Measurements from ENCODE around the gene MLPH.

Gene MLPH

DNA sequence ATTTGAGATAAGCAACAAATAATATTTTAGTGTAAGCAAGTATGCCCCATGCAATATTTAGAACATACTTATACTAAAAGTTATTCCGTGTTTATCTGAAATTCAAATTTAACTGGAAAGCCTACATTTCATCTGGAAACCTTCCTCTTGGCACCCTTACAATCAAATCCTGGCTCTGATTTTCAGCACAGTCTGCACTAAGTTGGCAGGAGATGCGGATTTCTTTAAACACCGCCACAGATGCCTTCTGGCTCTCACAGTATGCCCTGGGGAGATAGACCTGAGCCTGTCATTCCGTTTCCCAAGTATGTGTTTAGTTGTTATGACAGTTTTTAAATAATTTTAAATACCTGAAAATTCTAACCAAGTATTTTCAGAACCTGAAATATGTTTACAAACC, 7.3 kb upstream of the MLPH start:
- DNase-seq (ENCODE audit: low read depth in 2 of 2) = no peak

DNA sequence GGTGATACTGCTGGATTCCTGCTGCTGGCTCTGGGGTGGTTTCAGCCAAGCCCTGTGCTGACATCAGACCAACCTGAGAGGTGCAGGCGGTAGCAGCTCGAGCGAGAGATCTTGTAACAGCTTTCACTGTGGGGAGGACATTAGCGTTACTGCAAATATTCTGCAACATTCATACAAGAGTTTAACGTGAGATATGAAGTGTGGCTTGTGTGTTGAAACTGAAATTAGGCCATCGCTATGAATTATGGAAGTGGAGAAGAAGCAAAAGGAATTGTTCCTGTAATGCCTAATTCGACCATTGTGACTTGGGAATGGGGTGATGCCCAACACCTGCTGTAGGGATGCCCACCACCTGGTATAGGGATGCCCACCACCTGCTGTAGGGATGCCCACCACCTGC, 6.5 kb upstream of the MLPH start:
- no peak for DNase-seq (ENCODE audit: low read depth in 2 of 2)

DNA sequence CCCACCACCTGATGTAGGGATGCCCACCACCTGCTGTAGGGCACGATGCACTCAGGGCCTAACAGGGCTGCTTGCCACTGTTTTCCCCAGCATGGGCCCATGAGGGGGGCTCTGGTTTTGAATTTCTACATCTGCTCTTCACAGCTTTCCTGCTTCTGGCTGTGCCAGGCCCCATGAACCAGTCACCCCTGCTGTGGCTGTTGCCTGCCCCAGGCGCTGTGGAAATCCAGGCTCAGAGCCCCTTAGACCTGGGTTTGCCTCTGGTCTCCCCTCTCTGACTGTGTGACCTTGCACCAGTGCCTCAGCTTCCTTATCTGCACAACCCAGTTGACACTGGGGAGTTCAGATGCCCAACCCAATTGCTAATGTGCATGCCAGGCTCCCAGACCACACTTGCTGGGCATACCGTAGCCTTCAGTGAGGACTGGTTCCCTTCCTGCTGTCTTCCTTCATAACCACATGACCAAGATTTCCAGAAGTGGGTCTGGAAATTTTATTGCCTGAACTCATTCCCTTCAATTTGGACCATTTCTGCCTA, 6.0 kb upstream of the MLPH start:
- DNase-seq (ENCODE audit: low read depth in 2 of 2) = no peak

DNA sequence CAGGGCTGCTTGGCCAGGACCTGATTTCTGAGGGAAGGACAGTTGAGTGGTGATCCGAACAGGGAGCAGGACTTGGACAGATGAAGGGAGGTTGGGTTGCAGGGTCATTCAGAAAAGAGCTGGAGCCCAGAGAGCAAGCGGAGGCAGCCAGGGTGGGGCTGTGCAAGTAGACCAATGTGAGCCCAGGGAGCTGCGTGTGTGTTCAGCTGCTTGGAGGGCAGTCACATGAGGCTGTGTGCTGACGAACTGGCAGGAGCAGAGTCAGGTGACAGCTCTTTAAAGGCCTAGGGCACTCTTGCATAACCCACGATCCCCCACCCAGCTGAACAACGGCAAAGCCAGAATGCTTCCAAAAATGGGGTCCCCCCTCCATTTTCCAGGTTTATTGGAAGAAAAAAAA, 4.6 kb upstream of the MLPH start:
- DNase-seq (ENCODE audit: low read depth in 2 of 2) = no peak

DNA sequence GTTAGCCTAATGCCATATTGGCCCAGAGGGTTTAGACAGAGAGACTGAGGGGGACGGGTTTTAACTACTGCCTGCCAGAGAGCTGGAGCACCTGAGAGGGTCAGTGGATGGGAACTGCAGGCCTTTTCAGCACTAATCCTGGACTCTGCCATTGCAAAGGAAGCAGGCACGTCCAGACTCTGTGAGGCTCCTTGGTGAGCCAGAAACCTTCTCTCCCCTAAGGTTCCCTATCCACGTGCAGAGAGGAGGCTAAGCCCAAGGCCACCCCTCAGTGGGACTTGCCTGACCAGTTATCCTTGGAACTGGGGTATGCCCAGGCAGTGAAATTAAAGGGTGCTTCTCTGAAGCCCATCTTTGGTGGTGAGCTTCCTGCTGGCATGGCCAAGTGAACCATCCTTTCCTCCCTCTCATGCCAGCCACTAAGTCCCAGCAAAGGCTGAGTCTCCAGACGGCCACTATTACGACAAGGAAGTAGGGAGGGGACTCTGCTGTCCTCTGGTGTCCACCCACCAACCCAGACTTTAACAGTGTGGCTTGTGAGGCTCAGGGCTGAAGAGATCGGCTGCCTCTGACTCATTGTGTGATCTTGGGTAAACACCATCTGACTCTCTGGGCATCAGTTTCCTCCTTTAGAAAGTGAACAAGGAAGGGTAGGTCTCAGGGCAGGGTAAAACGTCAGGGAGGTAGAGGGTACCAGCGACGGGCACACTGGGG, 3.9 kb upstream of the MLPH start:
- DNase-seq (ENCODE audit: low read depth in 2 of 2) = no peak

DNA sequence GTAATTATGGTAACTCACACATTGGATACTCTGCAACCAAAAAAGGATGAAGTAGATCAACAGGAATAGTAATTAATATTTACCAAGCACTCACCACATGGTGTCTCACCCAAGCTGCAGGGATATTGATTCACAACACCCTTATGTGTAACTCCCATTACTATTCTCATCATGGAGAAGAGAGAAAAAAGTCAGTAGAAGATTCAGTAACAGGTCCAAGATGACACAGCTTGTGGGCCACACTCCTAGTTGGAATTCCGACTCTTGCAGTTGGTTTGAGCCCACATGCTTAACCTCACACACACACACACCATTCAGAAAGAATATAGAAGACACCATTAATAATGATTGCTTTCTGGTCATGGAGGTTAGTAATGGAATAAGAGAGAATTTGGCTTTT, 1.7 kb upstream of the MLPH start:
- no peak for DNase-seq (ENCODE audit: low read depth in 2 of 2)

DNA sequence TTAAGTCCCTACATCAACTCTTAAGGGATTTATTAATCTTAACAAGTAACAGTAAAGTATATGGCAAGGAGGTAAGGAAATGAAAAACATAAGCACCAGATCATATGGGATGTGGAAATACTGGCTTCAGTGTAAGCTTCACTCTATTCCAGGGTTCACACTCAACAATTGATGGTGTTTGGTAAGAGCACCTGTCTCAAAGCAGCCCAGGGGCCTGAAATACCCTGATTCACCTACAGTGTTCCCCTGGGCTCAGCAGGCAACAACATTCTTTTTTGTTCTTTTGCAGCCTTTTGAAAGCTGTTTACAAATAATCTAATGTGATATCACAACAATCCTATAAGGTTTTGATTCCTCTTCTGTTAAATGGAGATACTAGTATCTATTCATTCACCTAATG, 1.2 kb upstream of the MLPH start:
- DNase-seq (ENCODE audit: low read depth in 2 of 2) = no peak

DNA sequence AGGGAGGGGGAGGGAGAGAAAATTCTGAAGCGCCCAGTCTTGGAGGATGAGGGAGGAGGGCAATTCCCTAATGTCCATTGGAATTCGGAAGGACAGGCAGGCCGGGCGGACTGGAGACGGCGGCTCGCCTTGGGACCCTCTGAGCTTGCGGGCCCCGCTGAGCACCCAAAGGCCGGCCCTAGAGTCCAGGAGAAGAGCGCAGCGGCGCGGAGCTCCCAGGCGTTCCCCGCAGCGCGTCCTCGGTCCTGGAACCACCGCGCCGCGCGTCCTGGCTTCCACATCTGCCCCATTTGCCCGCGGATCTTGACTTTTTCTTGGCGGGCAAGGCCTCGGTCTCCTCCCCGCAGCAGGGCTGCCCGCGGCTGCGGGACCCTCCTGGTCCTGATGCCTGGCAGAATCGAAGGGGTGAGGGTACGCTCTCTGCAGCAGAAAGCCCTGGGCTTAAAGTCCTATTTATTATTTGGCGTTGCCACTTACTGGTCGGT, 675 bp upstream of the MLPH start:
- no peak for DNase-seq (ENCODE audit: low read depth in 2 of 2)

DNA sequence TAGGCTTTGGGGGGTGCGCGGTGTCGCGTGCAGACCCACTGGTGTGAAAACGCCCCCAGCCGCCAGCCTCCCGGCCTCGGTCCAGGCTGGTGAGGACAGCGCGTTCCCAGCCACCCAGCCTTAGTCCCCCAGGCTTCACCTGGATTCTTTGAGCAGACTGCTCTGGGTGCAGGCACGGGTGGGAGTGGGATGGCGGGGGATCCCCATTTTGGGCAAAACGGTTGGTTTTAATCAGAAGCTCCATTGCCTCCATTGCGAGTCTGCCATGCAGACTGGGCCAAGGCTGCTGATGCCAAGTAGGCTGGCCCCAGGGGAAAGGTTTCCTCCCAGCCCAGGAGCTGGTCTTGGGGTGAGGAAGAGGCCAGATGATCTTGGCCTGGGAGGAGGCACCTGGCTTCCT, 445 bp downstream of the MLPH start:
- DNase-seq (ENCODE audit: low read depth in 2 of 2) = no peak

DNA sequence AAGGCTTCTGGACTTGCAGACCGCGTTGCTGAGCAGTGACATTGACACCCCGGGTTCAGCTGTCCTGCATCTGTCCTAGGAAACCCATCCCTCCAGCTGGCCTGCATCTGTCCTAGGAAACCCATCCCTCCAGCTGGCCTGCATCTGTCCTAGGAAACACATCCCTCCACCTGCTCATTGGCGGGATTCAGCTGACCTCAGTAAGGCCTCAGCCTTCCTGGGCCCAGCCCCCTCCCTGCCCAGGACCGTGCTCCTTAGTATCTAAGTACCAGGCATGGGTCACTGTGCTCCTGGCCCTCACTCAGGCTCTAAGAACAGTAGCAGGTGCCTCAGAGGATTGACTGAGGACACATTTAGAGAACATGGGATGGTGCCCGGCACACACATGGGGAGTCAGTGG, 1.2 kb downstream of the MLPH start:
- no peak for DNase-seq (ENCODE audit: low read depth in 2 of 2)

DNA sequence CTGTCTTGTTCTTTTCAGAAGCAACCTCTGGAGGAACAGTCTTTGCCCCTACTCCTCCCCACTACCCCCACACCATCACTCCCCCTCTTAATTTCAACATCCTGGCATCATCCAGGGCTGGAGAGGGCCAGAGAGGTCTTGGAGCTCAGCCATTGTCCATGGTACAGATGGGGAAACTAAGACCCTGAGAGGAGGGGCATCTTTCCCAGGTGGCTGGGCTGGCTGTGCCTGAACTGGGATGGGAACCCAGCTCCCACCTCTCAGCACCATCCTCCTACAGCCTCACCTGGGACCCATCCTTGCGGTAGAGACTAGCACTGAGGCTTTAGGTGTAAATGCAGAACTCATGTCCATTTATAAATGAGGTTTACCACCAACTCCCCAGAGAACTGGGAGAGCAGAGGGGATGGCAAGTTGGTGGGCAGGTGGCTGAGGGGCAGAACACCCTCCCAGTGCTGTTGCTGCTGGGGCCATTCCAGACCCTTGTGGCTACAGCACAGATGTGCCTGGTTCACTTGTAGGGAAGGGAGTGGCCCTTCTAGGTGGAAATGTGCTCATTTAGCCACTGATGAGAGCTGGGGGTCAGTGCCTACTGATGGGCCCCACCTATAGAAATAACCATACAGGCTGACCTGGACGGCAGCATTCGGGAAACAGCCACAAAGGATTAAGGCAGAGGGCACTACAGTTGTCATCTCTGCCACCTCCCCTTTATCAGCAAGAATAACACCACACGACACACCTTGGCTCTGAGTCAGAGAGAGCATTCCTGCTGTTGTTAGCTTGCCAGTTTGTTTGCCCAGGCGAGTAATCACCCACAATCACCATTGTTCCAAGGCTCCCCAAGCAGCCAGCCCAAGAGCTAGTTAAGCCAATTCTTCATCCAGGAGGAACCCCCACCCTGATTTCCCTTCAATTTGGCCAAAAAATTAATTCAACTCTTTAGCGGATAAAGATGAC, 2.1 kb downstream of the MLPH start:
- DNase-seq (ENCODE audit: low read depth in 2 of 2) = no peak

DNA sequence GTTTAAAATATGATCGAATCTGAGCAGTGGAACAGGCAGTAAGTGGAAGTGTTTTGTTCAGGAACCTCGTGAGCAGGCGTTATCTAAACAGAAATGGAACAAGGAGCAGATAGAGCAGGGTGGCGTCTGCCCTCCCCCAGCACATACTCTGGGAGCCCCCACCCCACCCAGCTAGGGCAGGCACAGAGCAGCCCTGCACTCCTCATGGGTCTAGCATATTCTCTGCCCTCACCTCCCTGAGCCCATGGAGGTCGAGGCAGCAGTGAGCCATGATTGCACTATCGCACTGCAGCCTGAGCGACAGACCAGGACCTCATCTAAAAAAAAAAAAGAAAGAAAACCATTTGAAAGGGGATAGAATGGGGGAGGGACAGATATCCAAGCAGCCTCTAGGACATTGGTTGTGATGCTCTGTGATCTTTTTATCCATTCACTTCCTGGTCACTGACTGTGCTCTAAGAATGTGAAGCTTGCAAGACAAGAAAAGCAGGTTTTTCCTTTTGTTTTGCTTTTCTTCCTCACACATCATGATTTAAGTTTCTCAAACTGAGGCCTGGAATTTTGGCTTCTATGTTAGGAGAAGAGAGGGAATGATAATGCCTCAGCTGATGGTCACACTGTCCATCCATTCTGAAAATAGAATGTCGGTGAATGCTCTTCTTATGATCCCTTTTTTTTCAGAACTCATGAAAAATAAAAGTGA, 3.1 kb downstream of the MLPH start:
- no peak for DNase-seq (ENCODE audit: low read depth in 2 of 2)

DNA sequence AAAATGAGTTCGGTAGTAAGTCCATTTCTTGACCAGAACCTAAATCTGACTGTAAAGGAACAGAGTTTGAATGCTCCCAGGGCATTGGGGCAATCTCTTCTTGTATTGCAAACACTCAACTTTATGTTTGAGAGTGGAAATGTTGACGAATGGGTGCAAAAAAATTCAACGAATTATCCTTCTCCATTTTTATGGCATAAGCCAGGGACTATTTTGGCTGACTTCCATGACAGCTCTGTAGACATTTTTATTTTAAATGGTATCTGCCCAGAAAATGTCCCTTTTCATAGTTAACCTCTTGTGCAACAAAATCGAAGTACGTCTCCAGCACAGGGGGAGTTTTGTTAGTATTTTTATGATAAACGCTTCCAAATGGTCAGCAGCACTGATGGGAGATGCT, 3.7 kb downstream of the MLPH start:
- DNase-seq (ENCODE audit: low read depth in 2 of 2) = no peak

DNA sequence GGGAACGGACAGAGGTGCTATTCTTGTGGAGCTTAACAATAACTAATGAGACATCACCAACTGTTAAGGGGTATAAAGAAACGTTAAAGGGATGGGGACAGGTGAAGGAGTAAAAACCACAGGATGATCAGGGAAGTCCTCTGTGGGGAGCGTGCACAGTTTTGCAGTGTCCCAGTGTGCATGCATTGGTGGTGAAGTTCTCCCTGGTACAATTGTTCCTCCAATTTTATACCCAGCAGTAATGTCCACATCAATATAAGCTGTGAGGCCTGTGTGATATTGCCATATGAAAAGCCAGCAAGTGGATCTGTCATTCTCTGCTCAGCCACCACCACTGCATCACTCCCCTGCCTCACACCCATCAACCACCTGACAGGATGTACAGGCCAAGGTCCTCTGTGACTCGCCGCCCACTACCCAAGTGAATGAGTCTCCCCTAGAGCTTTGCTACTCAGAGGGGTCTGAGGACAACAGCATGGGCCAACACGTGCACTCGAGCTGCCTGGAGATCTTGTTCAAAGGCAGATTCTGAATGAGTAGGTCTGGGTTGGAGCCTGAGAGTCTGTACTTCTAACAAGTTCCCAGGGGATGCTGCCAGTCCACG, 4.6 kb downstream of the MLPH start:
- no peak for DNase-seq (ENCODE audit: low read depth in 2 of 2)

DNA sequence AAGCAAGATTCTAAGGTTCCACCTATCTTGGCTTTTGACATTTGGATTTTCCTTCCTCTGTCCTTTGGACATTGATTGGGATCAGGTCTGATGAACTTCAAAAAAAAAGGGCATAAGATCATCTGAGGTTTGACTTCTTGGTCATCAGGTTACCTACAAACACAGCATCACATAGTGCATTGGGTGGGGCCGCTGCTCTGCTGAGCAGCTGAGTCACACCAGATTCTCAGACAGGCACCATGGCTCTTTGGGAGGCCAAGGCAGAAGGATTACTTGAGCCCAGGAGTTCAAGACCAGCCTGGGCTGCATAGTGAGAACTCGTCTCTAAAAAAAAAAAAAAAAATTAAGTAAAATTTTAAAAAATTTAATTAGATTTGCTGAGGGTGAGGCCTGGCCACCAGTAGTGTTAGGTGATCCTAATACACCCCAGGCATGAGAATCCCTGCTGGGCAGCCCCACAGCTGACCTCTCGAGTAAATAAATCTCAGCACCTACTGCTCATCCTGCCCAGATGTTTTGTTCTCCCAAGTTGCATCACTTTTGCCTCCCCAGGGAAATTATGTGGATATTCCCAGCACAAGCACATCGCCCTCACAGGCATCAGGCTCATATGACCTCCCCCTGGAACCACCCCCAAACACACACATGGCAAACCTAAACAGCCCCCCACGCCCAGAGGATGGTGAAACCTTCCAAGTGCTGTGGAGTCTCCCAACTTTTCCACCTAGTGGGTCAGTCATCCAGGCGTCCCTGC, 5.3 kb downstream of the MLPH start:
- no peak for DNase-seq (ENCODE audit: low read depth in 2 of 2)

DNA sequence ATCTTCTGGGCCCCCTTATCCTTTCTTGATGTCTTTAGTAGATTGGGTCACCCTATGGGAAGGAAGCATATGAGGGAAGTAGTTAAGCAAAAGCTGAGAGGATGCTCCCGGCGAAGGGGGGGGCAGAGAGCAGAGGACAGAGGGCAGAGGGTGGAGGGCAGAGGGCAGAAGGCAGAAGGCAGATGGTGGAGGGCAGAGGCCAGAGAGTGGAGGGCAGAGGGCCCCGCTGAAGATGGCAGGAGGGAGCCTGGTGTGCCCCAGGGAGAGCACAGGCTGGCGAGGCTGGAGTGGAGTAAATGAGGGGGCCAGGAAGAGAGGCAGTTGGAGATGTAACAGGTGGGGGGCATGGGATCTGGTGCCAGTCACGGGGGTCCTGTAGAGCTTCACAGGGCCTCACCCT, 7.0 kb downstream of the MLPH start:
- DNase-seq (ENCODE audit: low read depth in 2 of 2) = no peak

DNA sequence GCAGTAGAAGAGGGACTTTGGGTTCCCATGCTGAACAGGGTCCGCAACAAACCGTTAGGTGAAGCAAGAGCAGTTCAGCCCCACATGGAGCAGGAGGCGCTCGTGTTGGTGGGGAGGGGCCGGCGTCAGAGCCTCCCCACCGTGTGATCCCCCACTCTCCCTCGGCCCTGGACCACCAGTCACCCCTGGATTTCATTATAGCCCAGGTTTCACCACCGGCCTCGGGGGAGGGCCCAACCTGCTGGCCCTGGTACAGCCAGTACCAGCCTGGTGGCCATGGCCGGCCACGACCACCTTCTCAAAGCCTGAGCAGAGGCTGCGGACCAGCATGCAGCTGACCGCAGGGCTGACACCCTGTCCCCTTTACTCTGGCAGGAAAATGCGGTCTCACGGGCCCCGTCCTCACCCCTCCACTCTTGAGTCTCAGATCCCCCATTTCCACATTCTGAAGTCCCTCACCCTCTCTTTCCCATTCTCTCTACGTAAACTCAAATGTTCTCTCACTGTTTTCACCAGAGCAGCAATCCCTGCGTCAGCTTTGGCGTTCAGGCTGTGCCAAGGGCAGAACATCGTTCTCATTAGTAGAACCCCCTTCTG, 8.6 kb downstream of the MLPH start:
- no peak for DNase-seq (ENCODE audit: low read depth in 2 of 2)

DNA sequence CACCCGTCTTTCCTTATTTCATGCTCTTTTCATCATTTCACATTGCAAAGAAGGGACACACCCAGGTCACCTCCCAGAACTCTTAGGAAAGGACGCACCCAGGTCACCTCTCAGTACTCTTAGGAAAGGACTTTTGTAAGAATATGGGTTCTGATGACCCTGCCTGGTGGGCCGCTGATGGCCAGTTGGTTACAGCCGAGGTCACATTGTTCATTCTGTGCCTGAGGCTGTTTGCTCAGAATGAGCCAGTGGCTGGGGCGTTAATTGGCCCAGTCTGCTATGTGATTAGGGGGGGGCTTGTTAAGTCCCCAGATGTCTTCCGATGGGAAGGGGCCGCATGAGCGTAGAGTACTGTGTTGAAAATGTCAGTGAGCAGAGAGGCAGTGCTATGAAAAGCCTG, 9.4 kb downstream of the MLPH start:
- no peak for DNase-seq (ENCODE audit: low read depth in 2 of 2)

DNA sequence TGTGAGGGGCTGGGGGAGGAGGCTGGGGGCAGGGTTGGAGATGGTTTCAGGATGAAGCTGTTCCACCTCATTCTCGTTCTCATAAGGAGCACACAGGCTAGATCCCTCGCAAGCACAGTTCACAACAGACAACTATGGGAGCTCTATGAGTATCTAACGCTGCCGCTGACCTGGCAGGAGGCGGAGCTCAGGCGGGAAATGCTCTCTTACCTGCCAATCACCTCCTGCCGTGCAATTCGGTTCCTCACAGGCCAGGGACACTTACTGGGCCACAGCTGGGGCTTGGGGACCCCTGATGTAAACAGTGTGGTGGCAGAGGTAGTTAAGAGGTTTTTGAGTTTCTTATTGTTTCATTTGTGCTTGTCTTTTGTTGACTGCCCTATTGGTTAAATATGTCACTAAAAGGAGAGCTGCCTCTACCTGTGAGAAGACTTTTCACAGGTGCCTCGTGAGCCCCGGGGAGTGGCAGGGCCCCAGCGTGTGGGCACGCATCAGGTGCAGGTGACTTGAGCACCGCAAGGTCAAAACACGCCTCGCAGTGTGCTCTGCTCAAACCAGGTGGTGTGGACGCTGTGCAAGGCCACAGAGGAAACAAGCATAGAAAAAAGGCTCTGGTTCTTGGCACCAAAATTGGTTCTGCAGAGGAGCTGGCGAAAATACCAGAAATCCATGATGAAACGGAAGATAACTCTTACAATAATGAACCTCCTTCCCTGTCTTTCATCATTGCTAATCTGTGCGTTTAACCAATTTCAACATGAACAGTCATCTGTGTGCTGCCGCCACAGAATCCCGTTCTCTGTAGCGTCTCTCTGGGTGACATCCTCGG, 10.2 kb downstream of the MLPH start:
- no peak for DNase-seq (ENCODE audit: low read depth in 2 of 2)

DNA sequence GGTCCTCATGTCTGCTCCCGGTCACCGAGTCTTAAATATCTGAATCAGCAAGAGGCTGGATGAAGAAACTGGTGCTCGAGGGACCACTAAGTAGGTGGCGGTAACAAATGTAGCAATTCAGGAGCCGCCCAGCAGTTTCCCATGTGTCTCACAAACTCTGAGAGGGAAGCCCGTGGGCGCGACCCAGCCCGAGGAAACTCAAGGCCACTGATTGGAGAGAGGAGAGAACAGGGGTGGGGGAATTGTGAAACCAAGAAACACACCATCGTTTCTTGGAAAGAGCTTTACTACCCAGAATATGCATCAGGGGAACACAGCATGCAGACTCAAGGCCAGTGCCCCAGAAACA, 10.8 kb downstream of the MLPH start:
- DNase-seq (ENCODE audit: low read depth in 2 of 2) = no peak
